GM12872 (cell line): Measurements from ENCODE around the gene LSM3.

Source experiments
- CTCF ChIP-seq: IDR thresholded peaks from 3 replicates; pipeline ENCODE4 v1.5.1; 2011; ENCODE audit warnings: low read depth, mild to moderate bottlenecking, low read length, moderate library complexity; ENCODE audit not compliant: insufficient read depth

The LSM3 gene

GRCh38 chr3:14223595-14223994 is 45.0 kb downstream of the LSM3 start:
- TF ChIP-seq CTCF: no peak

GRCh38 chr3:14224895-14225294 is 46.3 kb downstream of the LSM3 start:
- no peak for TF ChIP-seq CTCF

GRCh38 chr3:14225421-14225820 is 46.8 kb downstream of the LSM3 start:
- TF ChIP-seq CTCF: no peak

GRCh38 chr3:14227856-14228255 is 49.2 kb downstream of the LSM3 start:
- TF ChIP-seq CTCF: no peak

GRCh38 chr3:14228681-14229470 is 50.3 kb downstream of the LSM3 start:
- TF ChIP-seq CTCF: no peak

GRCh38 chr3:14230729-14231128 is 52.1 kb downstream of the LSM3 start:
- no peak for TF ChIP-seq CTCF

- TF ChIP-seq CTCF: no peak
These were observed 52.8 kb downstream of the LSM3 start for GRCh38 chr3:14231145-14231990.
